Mesothelial cell of epicardium (in vitro differentiated cells): ENCODE results near the gene GAL3ST2. TPM values are rescaled to one million over a fixed set of nuclear protein-coding genes. Genes with fewer than 3 reads are reported as not detected.

ENCODE experiments used
- DNase-seq, 2 experiments: peaks; one replicate each; pipeline ENCODE4 v3.0.0; 2021; ENCODE audit warnings: low spot score in 2 of 2; ENCODE audit not compliant: unreplicated experiment in 2 of 2
- H3K27ac Mint-ChIP-seq: 2 replicates; pipeline ENCODE4 v1.8.0; 2021; ENCODE audit warnings: mixed read lengths
- H3K27me3 Mint-ChIP-seq: 2 replicates; pipeline ENCODE4 v1.8.0; 2021; ENCODE audit warnings: low read depth, mixed read lengths
- H3K36me3 Mint-ChIP-seq: 2 replicates; pipeline ENCODE4 v1.8.0; 2021; ENCODE audit warnings: mixed read lengths
- H3K4me1 Mint-ChIP-seq: 2 replicates; pipeline ENCODE4 v1.8.0; 2021; ENCODE audit warnings: mixed read lengths
- H3K4me3 Mint-ChIP-seq: 2 replicates; pipeline ENCODE4 v1.8.0; 2021; ENCODE audit warnings: mild to moderate bottlenecking, moderate library complexity, mixed read lengths
- H3K9me3 Mint-ChIP-seq: 2 replicates; pipeline ENCODE4 v1.8.0; 2021; ENCODE audit warnings: mixed read lengths
- total RNA-seq: library from RNA; stranded (reverse); gene quantifications from 3 replicates; pipeline ENCODE4 v1.2.1, GENCODE V29; 2021
- TF ChIP-seq, protein P1 (sequence below): fragments of 200-600 bp; sonication (generic); IDR thresholded peaks from one replicate; pipeline ENCODE4 v1.5.0; 2021; ENCODE audit warnings: antibody characterized with exemption; ENCODE audit not compliant: unreplicated experiment

The GAL3ST2 gene
- total RNA-seq, 1 donor from 2014 or later: 1.1 TPM

DNA sequence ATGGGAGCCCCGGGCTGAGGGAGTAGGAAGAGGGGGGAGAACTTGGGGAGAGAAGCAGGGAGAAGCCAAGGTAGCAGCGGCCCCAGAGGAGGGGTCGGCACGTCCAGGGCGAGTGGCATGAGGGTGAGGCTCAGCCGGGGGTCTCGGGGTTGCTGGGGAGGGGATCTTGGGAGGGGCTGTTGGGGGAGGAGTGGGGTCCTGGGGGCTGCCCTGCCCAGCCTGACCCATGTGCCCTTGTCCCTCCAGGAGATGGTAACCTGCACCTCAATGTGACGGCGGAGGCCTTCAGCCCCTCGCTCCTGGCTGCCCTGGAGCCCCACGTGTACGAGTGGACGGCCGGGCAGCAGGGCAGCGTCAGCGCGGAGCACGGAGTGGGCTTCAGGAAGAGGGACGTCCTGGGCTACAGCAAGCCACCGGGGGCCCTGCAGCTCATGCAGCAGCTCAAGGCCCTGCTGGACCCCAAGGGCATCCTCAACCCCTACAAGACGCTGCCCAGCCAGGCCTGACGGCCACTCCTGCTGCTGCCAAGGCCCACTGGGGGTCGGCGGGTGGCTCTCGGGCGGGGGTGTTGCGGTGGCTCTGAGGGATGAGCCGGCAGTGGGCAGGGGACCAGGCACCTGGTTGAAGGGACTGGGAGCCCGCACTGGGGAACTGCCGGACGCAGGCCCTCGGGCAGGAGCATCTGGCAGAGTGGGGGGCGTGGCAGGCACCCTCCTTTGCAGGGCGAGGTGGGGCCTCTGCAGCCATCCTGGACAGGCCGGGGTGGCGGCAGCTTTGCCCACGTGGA, 9.0 kb upstream of the GAL3ST2 start:
- Mint-ChIP-seq H3K27ac (no peak overlapping the region), H3K9me3 (no peaks in the 10 kb centered on the region), H3K4me1 (peaks cover 34% of the 10 kb centered on the region), H3K27me3 (no peaks in the 10 kb centered on the region), H3K36me3 (peaks cover 2% of the 10 kb centered on the region), H3K4me3 (no peak overlapping the region)
- TF ChIP-seq, protein P1, sequence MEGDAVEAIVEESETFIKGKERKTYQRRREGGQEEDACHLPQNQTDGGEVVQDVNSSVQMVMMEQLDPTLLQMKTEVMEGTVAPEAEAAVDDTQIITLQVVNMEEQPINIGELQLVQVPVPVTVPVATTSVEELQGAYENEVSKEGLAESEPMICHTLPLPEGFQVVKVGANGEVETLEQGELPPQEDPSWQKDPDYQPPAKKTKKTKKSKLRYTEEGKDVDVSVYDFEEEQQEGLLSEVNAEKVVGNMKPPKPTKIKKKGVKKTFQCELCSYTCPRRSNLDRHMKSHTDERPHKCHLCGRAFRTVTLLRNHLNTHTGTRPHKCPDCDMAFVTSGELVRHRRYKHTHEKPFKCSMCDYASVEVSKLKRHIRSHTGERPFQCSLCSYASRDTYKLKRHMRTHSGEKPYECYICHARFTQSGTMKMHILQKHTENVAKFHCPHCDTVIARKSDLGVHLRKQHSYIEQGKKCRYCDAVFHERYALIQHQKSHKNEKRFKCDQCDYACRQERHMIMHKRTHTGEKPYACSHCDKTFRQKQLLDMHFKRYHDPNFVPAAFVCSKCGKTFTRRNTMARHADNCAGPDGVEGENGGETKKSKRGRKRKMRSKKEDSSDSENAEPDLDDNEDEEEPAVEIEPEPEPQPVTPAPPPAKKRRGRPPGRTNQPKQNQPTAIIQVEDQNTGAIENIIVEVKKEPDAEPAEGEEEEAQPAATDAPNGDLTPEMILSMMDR: no peak
- DNase-seq: peak in 1 of 2 experiments; percentile 36

DNA sequence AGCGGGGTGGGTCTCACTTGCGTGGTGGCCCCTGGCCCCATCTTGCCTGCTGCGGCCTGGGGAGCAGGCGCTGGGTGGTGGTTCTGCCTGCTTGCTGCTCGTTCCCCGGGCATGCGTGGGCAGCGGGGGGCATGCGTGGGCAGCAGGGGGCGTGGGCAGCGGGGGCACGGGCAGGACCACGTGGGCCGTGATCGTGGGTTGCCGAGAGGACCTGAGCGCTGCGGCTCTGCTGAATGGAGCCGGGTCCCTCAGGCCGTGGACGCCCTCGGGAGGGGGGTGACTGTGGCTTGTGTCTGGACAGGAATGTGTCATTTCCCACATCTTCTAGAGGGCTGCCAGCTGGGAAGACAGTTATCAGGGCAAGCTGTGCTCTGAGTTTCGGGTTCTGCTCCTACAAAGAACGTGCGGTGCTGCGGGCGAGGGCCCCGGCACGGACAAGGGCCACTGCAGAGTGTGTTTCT, 8.3 kb upstream of the GAL3ST2 start:
- Mint-ChIP-seq H3K27ac (no peak overlapping the region), H3K4me1 (peaks cover 32% of the 10 kb centered on the region), H3K27me3 (no peaks in the 10 kb centered on the region), H3K9me3 (no peaks in the 10 kb centered on the region), H3K4me3 (no peak overlapping the region), H3K36me3 (no peaks in the 10 kb centered on the region)
- TF ChIP-seq, protein P1: no peak
- no peak for DNase-seq

DNA sequence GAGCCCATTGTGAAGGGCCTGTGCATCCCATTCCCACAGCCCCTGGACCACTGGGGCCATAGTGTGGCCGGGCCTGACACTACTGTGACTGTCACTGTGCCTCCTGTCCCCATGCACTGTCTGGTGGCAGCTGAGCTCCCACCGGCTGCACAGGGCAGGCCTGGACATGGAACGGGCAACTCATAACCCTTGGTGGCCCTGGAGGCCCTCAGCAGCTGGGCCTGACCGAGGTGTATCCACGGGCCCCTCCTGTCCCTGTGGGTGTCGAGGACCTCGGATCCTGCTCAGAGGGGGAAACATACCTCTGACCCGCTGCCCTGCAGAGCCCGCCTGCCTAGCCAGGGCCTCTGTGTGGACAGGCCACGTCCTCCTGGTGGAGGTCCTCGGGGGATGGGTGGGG, 7.8 kb upstream of the GAL3ST2 start:
- no peaks in the 10 kb centered on the region for H3K9me3 Mint-ChIP-seq
- TF ChIP-seq, protein P1: no peak
- no peak overlapping the region for H3K4me3 Mint-ChIP-seq
- DNase-seq: no peak
- H3K36me3 Mint-ChIP-seq: no peaks in the 10 kb centered on the region
- peaks cover 26% of the 10 kb centered on the region for H3K4me1 Mint-ChIP-seq
- H3K27me3 Mint-ChIP-seq: no peaks in the 10 kb centered on the region
- no peak overlapping the region for H3K27ac Mint-ChIP-seq

DNA sequence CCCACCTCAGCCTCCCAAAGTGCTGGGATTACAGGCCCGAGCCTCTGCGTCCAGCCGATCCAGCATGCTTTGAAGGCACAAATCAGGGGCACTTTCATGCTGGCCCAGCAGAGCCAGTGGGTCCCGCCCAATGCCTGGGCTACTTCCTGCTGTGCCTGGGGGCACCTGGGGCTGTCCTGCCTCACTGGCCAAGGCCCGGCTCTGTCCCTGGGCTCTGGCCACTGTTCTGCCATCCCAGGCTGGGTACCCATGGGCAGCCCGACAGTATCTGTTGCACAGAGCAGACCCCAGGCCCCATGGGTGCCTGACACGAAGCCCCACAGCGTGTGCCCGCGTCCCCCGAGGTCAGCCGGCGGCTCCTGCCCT, 6.8 kb upstream of the GAL3ST2 start:
- Mint-ChIP-seq H3K4me3 (no peak overlapping the region), H3K27me3 (no peaks in the 10 kb centered on the region), H3K4me1 (peaks cover 21% of the 10 kb centered on the region), H3K36me3 (no peaks in the 10 kb centered on the region), H3K9me3 (no peaks in the 10 kb centered on the region), H3K27ac (no peak overlapping the region)
- no peak for DNase-seq
- TF ChIP-seq, protein P1: no peak

DNA sequence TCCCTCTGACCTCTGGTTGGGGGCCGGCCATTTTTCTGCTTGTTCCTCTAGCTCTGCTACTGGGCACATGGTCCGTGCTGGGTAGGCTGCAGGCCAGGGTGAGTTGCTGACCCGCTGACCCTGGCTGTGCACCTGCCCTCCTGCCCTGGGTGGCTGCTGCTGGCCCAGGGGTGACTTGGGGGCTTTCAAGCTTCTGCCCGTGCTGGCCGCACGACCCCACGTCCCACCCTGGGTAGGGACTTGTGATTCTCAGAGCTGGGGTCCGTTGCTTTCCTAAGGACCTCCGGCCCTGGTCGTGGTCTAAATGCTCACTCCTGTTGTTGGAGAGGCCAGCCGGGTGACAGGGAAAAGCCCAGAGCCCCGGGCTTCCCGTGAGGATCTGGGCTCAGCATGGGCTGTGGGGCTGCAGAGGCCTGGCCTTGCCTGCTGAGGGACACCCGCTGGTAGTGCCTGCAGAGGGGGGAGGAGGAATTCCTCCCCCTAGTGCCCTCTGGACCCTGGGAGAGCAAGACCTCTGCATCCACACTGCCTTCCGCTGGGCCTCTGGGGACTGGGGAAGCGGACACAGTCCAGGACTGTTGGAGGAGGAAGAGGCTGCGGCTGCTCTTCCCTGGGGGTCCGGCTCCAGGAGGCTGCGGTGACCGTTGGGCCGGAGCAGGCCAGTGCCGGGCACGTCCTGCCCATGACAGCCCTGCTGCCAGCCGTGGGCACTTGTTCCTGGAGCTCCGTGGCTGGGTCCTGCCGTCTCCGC, 6.3 kb upstream of the GAL3ST2 start:
- Mint-ChIP-seq H3K4me1 (peaks cover 25% of the 10 kb centered on the region), H3K36me3 (no peaks in the 10 kb centered on the region), H3K27ac (no peak overlapping the region), H3K4me3 (no peak overlapping the region), H3K9me3 (no peaks in the 10 kb centered on the region), H3K27me3 (no peaks in the 10 kb centered on the region)
- TF ChIP-seq, protein P1: no peak
- DNase-seq: no peak
